CD4-positive, alpha-beta T cell treated with Interleukin-17A for 4 hours (primary cell): Measurements from ENCODE around the gene ECHDC3.
"Not testable (repeated sequence)": the region's sequence is repeated elsewhere in the genome, so short reads cannot be mapped to it uniquely, and the experiment has no call there.

Experiments used
- DNase-seq: peaks from one replicate; pipeline ENCODE4 v3.0.0-alpha.2; 2020; ENCODE audit warnings: mixed read lengths

The ECHDC3 gene

GRCh38 chr10:11742009-11742778, at the start of gene ECHDC3:
ECHDC3 (plus strand) TSS chr10:11742382; CDS start chr10:11742577, 195 bp downstream.
- DNase-seq = peak; percentile 66

- no peak for DNase-seq
Observed at GRCh38 chr10:11693376-11693775, 48.8 kb upstream of the ECHDC3 start.

GRCh38 chr10:11695779-11696178, 46.4 kb upstream of the ECHDC3 start:
- no peak for DNase-seq

- peak; percentile 22 for DNase-seq
Observed at GRCh38 chr10:11697718-11698527, 44.3 kb upstream of the ECHDC3 start.

- DNase-seq = no peak
Observed at GRCh38 chr10:11698691-11699549, 43.3 kb upstream of the ECHDC3 start.

GRCh38 chr10:11699550-11700097, 42.6 kb upstream of the ECHDC3 start:
- DNase-seq = no peak

- DNase-seq = no peak
Observed at GRCh38 chr10:11700539-11700938, 41.6 kb upstream of the ECHDC3 start.

GRCh38 chr10:11701451-11702095, 40.6 kb upstream of the ECHDC3 start:
- DNase-seq = no peak

GRCh38 chr10:11702264-11702663, 39.9 kb upstream of the ECHDC3 start:
- DNase-seq = no peak

- no peak for DNase-seq
Observed at GRCh38 chr10:11704092-11704491, 38.1 kb upstream of the ECHDC3 start.

- no peak for DNase-seq
Observed at GRCh38 chr10:11705722-11706121, 36.5 kb upstream of the ECHDC3 start.

GRCh38 chr10:11706895-11707567, 35.2 kb upstream of the ECHDC3 start:
- DNase-seq = no peak

GRCh38 chr10:11707624-11708350, 34.4 kb upstream of the ECHDC3 start:
- no peak for DNase-seq

- DNase-seq = not testable (repeated sequence)
Observed at GRCh38 chr10:11708801-11709200, 33.4 kb upstream of the ECHDC3 start.

GRCh38 chr10:11712744-11713143, 29.4 kb upstream of the ECHDC3 start:
- DNase-seq = no peak

- no peak for DNase-seq
Observed at GRCh38 chr10:11713186-11713743, 28.9 kb upstream of the ECHDC3 start.

- no peak for DNase-seq
Observed at GRCh38 chr10:11713963-11714362, 28.2 kb upstream of the ECHDC3 start.

- no peak for DNase-seq
Observed at GRCh38 chr10:11714750-11715365, 27.3 kb upstream of the ECHDC3 start.

GRCh38 chr10:11715815-11716494, 26.2 kb upstream of the ECHDC3 start:
- DNase-seq = no peak

- DNase-seq = no peak
Observed at GRCh38 chr10:11716686-11717085, 25.5 kb upstream of the ECHDC3 start.
